Suppressor macrophage (primary cell): ENCODE data around the gene JAKMIP1.

ENCODE experiments used
- DNase-seq, 4 experiments: peaks; one replicate each; pipeline ENCODE4 v3.0.0-alpha.2; 2020 to 2022

JAKMIP1 gene

DNA sequence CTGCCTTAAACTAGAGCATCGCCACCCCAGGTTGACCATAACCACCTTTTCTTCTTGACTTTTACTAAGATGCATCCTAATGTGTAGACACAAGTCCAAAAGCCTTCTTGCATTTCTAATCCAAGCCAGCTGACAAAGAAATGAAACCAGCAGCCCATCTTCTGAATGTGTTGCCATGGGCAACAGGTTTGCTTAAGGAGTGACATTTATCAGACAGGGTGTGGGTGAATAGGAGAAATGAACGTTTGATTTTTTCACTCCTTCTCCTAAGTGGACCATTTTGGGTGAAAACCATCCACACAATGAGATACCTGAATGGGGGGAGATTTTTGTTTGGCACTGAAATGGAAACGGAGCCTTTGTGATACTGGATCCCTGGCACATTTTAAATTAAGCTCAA is 109.4 kb downstream of the JAKMIP1 start:
- no peak for DNase-seq

GRCh38 chr4:6088950-6089349 is 111.4 kb downstream of the JAKMIP1 start:
- no peak for DNase-seq

GRCh38 chr4:6087669-6088341 is 112.5 kb downstream of the JAKMIP1 start:
- peak in 3 of 4 experiments; percentile 8 to 17 (median 17) for DNase-seq

DNA sequence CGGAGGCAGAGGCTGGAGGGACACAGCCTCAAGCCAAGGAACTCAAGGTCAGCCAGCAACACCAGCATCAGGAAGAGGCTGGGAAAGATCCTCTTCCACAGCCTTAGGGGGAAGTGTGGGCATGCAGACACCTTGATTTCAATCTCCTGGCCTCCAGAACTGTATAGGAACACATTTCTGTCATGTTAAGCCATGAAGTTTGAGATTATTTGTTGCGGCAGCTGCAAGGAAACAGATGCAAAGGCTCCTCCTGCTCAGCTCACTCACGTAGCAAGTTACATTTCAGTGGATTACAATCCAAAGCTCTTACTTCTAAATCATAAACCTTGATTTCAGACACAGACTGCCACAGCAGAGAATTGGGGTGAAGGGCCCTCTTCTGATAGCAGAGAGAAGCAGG is 113.5 kb downstream of the JAKMIP1 start:
- DNase-seq: no peak

GRCh38 chr4:6085691-6086628 is 114.4 kb downstream of the JAKMIP1 start:
- no peak for DNase-seq

DNA sequence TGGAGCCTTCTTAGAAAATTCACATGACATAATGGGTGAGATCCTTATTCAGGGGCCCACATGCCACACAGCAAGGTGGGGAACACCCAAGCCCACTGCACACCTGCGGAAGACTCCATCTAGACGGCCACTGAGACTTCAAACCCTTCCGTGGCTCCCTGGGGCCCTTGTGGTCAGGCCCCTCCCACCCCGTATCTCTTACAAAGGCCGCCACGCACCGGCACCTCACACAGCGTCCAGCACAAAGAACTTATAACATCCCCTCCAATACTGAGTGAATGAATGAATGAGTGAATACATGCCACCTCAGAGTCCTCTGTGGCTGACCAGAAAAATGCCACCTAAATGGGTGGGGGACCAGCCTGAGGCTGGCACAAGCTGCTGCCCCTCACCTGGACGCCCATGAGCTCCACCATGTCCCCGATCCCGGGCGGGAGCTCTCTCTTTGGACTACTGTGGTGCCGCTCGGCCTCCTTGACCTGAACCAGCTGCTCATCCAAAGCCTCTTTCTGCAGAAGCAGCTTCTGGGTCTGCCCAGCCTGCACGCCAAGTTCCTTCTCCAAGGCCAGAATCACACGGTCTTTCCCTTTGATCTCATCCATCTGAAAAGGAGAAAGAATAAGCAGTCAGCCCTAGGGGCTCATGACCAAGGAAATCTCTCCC is 115.2 kb downstream of the JAKMIP1 start:
- no peak for DNase-seq

GRCh38 chr4:6079965-6080364 is 120.4 kb downstream of the JAKMIP1 start:
- no peak for DNase-seq

DNA sequence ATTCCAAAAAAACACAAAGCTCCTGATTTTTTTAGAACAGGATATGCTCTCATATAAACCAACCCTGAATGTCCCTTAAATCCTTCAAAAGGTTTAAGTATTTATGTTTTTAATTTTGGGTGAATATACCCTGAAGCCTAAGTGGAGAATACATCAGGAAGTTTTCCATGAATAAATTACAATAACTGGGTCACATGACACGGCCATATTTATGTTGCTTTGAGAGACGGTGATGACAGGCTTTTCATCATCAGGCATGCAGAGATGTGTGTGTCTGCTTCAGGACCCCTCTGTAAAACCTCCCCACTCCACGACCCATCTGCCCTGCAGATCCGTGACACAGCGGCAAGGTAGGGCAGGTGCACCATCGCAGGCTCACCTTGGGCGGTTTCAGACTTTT is 121.8 kb downstream of the JAKMIP1 start:
- no peak for DNase-seq

GRCh38 chr4:6076391-6076790 is 124.0 kb downstream of the JAKMIP1 start:
- DNase-seq: no peak

GRCh38 chr4:6074758-6075157 is 125.6 kb downstream of the JAKMIP1 start:
- DNase-seq: no peak

- no peak for DNase-seq
These were observed 128.2 kb downstream of the JAKMIP1 start for GRCh38 chr4:6071959-6072720.

DNA sequence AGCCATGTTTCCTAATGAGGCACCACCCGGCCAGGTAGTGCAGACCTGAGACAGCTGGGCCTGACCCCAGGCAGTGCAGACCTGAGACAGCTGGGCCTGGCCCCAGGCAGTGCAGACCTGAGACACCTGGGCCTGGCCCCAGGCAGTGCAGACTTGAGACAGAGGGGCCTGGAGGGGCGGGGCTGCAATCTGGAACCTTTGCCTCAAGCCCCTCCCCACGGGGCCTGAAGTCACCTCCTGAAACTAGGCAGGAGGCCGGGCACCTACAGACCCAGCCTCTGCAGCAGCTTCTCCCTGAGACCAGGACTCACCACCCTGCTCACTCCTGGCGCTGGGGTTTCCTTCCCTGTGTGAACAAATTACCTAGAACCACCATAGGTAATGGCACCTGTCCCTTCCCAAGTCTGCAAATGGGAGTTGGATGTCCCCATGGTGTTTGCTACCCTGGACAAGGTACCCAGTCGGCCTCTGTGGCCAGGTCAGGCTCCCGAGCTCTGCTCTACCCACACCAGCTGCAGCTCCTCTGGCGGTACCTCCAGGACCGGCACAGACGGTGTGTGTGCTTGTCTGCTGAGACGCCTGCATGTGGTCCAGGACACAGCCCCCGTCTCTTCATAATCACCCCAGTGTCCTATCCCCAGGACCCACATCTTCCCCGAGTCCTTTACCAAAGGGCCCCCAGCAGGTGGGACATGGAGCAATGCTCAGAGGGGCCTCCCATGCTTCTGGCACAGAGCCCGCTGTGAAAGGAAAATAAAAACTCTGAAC is 129.0 kb downstream of the JAKMIP1 start:
- DNase-seq: no peak

- no peak for DNase-seq
These were observed 130.3 kb downstream of the JAKMIP1 start for GRCh38 chr4:6069845-6070709.

- DNase-seq: no peak
These were observed 131.4 kb downstream of the JAKMIP1 start for GRCh38 chr4:6068986-6069385.

DNA sequence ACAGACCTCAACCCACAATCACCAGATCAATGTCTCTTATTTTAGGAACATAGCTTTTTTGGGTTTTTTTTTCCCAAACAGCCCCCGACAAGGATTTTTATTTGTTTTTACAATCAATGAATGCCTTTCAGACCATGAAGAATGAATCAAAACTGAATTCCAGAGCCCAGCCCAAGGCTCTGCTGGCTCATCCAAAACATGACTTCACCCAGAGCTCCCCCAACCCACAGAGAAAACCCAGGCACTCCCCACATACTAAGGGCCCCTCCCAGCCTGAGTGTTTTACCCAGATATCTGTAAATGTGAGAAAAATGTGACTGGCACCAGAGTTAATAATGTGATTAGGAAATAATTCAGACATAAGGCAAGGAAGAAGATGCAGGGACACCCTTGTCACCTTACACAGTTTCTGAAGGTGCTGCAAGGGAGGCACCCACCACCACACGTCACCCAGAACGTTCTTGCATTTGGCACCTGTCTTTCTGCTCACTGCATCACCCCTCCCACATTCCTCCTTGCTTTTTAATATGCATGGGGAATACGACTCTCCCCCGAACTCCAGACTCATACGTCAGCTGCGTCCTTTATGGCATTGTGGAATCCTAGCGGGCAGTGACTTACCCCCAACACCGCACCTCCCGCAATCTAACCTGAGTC is 134.3 kb downstream of the JAKMIP1 start:
- no peak for DNase-seq

DNA sequence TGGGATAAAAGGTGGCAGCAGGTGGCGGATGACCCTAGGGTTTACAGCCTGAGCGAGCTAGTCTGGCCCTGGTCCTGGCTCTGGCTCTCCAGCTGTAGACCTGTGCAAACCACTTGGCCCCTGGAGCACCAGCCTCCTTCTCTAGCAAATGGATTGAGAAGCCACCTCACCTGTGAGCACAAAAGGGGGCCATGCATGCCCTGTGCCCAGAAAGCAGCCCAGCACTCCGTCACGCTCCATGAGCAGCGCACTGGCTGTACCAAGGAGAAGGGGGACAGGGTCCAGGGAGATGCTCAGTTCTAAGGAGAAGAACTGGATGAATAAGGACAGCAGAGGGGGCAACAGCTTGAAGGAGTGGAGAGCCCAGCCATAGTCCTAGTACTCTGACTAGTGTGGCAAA is 135.2 kb downstream of the JAKMIP1 start:
- DNase-seq: no peak

DNA sequence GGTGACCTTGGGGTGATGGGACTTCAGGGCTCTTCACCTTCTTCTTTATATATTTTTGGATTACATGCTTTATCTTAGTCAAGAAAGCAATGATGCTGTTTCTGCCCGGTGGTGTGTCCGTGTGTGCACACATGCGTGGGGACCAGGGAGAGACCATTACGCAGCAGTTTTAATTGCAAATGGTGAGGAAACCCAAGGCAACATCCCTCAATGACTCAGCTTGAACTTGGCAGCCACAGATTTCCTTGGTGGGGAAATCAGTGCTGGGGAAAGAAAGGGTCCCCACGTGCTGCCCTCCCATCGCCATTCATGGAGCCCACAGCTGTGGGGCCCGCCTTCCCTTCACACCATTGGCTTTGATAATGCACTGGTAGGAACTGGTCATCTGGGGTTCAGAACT is 136.0 kb downstream of the JAKMIP1 start:
- no peak for DNase-seq

- DNase-seq: no peak
These were observed 136.7 kb downstream of the JAKMIP1 start for GRCh38 chr4:6063684-6064083.

- no peak for DNase-seq
These were observed 138.2 kb downstream of the JAKMIP1 start for GRCh38 chr4:6062133-6062532.

GRCh38 chr4:6059375-6059805 is 141.0 kb downstream of the JAKMIP1 start:
- no peak for DNase-seq
